Measurements from ENCODE around the gene MYOT. TPM values are rescaled to one million over a fixed set of nuclear protein-coding genes. Genes with fewer than 3 reads are reported as not detected.

Gene MYOT
- total RNA-seq, 1 experiment from 2014 or later = not detected

- H3K9me3 ChIP-seq = no peaks in the 10 kb centered on the region
- no peak overlapping the region for H3K4me3 ChIP-seq (ENCODE audit: low read depth, low read length)
- H3K27me3 ChIP-seq (replicated peaks; ENCODE audit: control insufficient read depth, insufficient read depth, low read length) = no peaks in the 10 kb centered on the region
- H3K36me3 ChIP-seq (ENCODE audit: control insufficient read depth, insufficient read depth, low read length) = no peaks in the 10 kb centered on the region
- H3K4me1 ChIP-seq = peaks cover 15% of the 10 kb centered on the region
- no peaks in the 10 kb centered on the region for H3K27me3 Mint-ChIP-seq (ENCODE audit: insufficient read depth, unreplicated experiment)
- ChIA-PET POLR2A (no interaction called here), CTCF (no interaction called here)
- no TSS peak for BruUV-seq (replicated peaks)
- no peak overlapping the region for H3K27ac Mint-ChIP-seq (ENCODE audit: unreplicated experiment)
- no peaks in the 10 kb centered on the region for H3K9me3 Mint-ChIP-seq (ENCODE audit: unreplicated experiment)
- intact Hi-C loops (cut with micrococcal nuclease; ENCODE audit: unreplicated experiment) = no loop called here
- DNase-seq = no peak
- H3K4me3 Mint-ChIP-seq (ENCODE audit: unreplicated experiment) = no peak overlapping the region
- no peaks in the 10 kb centered on the region for H3K36me3 Mint-ChIP-seq (ENCODE audit: insufficient read depth, unreplicated experiment)
- peaks cover 13% of the 10 kb centered on the region for H3K4me1 Mint-ChIP-seq (ENCODE audit: low read depth, unreplicated experiment)
- no peak for TF ChIP-seq CTCF (IDR thresholded peaks at IDR 0.05; ENCODE audit: insufficient read depth in 1 of 2, low read depth in 1 of 2, low read length in 1 of 2, severe bottlenecking in 1 of 2, unreplicated experiment in 1 of 2)
Observed at GRCh38 chr5:137887831-137888230, 20.2 kb downstream of the MYOT start.

- no peak overlapping the region for H3K27ac Mint-ChIP-seq (ENCODE audit: unreplicated experiment)
- H3K4me3 Mint-ChIP-seq (ENCODE audit: unreplicated experiment) = no peak overlapping the region
- no TSS peak for BruUV-seq (replicated peaks)
- H3K36me3 Mint-ChIP-seq (ENCODE audit: insufficient read depth, unreplicated experiment) = no peaks in the 10 kb centered on the region
- intact Hi-C loops (cut with micrococcal nuclease; ENCODE audit: unreplicated experiment) = no loop called here
- H3K4me1 Mint-ChIP-seq (ENCODE audit: low read depth, unreplicated experiment) = peaks cover 13% of the 10 kb centered on the region
- POLR2A ChIA-PET = no interaction called here
- Histone ChIP-seq H3K36me3 (ENCODE audit: control insufficient read depth, insufficient read depth, low read length) (no peaks in the 10 kb centered on the region), H3K27me3 (replicated peaks; ENCODE audit: control insufficient read depth, insufficient read depth, low read length) (no peaks in the 10 kb centered on the region), H3K4me3 (ENCODE audit: low read depth, low read length) (no peak overlapping the region), H3K4me1 (peaks cover 15% of the 10 kb centered on the region), H3K9me3 (no peaks in the 10 kb centered on the region)
- no peaks in the 10 kb centered on the region for H3K27me3 Mint-ChIP-seq (ENCODE audit: insufficient read depth, unreplicated experiment)
- CTCF ChIA-PET = no interaction called here
- DNase-seq = no peak
- H3K9me3 Mint-ChIP-seq (ENCODE audit: unreplicated experiment) = no peaks in the 10 kb centered on the region
- TF ChIP-seq CTCF (IDR thresholded peaks at IDR 0.05; ENCODE audit: insufficient read depth in 1 of 2, low read depth in 1 of 2, low read length in 1 of 2, severe bottlenecking in 1 of 2, unreplicated experiment in 1 of 2) = no peak
Observed at GRCh38 chr5:137888466-137888862, 20.8 kb downstream of the MYOT start.

- DNase-seq = no peak
- H3K36me3 ChIP-seq (ENCODE audit: control insufficient read depth, insufficient read depth, low read length) = no peaks in the 10 kb centered on the region
- H3K9me3 Mint-ChIP-seq (ENCODE audit: unreplicated experiment) = no peaks in the 10 kb centered on the region
- BruUV-seq (replicated peaks) = no TSS peak
- no peak within 1 kb of the TSS for H3K4me3 ChIP-seq (ENCODE audit: low read depth, low read length)
- no peaks in the 10 kb centered on the region for H3K27me3 Mint-ChIP-seq (ENCODE audit: insufficient read depth, unreplicated experiment)
- no peak for TF ChIP-seq CTCF (IDR thresholded peaks at IDR 0.05; ENCODE audit: insufficient read depth in 1 of 2, low read depth in 1 of 2, low read length in 1 of 2, severe bottlenecking in 1 of 2, unreplicated experiment in 1 of 2)
- no peaks in the 10 kb centered on the region for H3K27me3 ChIP-seq (replicated peaks; ENCODE audit: control insufficient read depth, insufficient read depth, low read length)
- intact Hi-C loops (cut with micrococcal nuclease; ENCODE audit: unreplicated experiment) = no loop called here
- no peaks in the 10 kb centered on the region for H3K9me3 ChIP-seq
- no peaks in the 10 kb centered on the region for H3K36me3 Mint-ChIP-seq (ENCODE audit: insufficient read depth, unreplicated experiment)
- peaks cover 13% of the 10 kb centered on the region for H3K4me1 Mint-ChIP-seq (ENCODE audit: low read depth, unreplicated experiment)
- H3K4me3 Mint-ChIP-seq (ENCODE audit: unreplicated experiment) = no peak within 1 kb of the TSS
- H3K27ac Mint-ChIP-seq (ENCODE audit: unreplicated experiment) = no peak within 1 kb of the TSS
- POLR2A ChIA-PET = no interaction called here
- CTCF ChIA-PET = no interaction called here
- H3K4me1 ChIP-seq = peaks cover 15% of the 10 kb centered on the region
Observed at GRCh38 chr5:137888863-137889759, 21.5 kb downstream of the MYOT start, which contains the start of gene PKD2L2. Gene PKD2L2 (plus strand): TSS chr5:137889457. CDS start chr5:137889492, 35 bp downstream.
